ENCODE measurements around the gene POLR3K.
"Not testable (repeated sequence)": the region's sequence is repeated elsewhere in the genome, so short reads cannot be mapped to it uniquely, and the experiment has no call there.

The POLR3K gene

GRCh38 chr16:63998-64913 is 10.8 kb upstream of the POLR3K start:
- DNase-seq: no peak

- no peak for DNase-seq
Measured at GRCh38 chr16:63466-63865, 10.1 kb upstream of the POLR3K start.

- DNase-seq: no peak
Measured at GRCh38 chr16:62968-63391, 9.6 kb upstream of the POLR3K start.

- no peak for DNase-seq
Measured at GRCh38 chr16:62283-62967, 9.0 kb upstream of the POLR3K start.

- no peak for DNase-seq
Measured at GRCh38 chr16:61879-62281, 8.5 kb upstream of the POLR3K start.

GRCh38 chr16:60929-61878 is 7.8 kb upstream of the POLR3K start:
- DNase-seq: no peak

- DNase-seq: no peak
Measured at GRCh38 chr16:60166-60565, 6.8 kb upstream of the POLR3K start.

- no peak for DNase-seq
Measured at GRCh38 chr16:59440-60059, 6.1 kb upstream of the POLR3K start.

- DNase-seq: no peak
Measured at GRCh38 chr16:58491-59439, 5.4 kb upstream of the POLR3K start.

- DNase-seq: no peak
Measured at GRCh38 chr16:57711-58110, 4.3 kb upstream of the POLR3K start.

- DNase-seq: no peak
Measured at GRCh38 chr16:56231-56927, 3.0 kb upstream of the POLR3K start.

GRCh38 chr16:55571-56136 is 2.2 kb upstream of the POLR3K start:
- DNase-seq: no peak

GRCh38 chr16:54237-54581 is 801 bp upstream of the POLR3K start:
- no peak for DNase-seq

- DNase-seq: no peak
Measured at GRCh38 chr16:50769-51591, 2.4 kb downstream of the POLR3K start.

- DNase-seq: no peak
Measured at GRCh38 chr16:47234-47633, 6.2 kb downstream of the POLR3K start.

- not testable (repeated sequence) for DNase-seq
Measured at GRCh38 chr16:46510-46909, 6.9 kb downstream of the POLR3K start.

GRCh38 chr16:45454-45853 is 8.0 kb downstream of the POLR3K start:
- no peak for DNase-seq

GRCh38 chr16:44655-45054 is 8.8 kb downstream of the POLR3K start:
- DNase-seq: no peak

GRCh38 chr16:43294-43693 is 10.1 kb downstream of the POLR3K start:
- no peak for DNase-seq

- DNase-seq: no peak
Measured at GRCh38 chr16:42691-43090, 10.7 kb downstream of the POLR3K start.

Data from stimulated activated naive CD4-positive, alpha-beta T cell treated with Interleukin-2 at 50 U/mL for 16 hours (primary cell).